Adrenal gland (tissue), 12 donors: Measurements from ENCODE around the gene BMP8A. TPM values are rescaled to one million over a fixed set of nuclear protein-coding genes. Genes with fewer than 3 reads are reported as not detected.
"Not testable (repeated sequence)": the region's sequence is repeated elsewhere in the genome, so short reads cannot be mapped to it uniquely, and the experiment has no call there.

Experiments used
- DNase-seq, 7 donors: peaks; one replicate each; pipeline ENCODE4 v3.0.0-alpha.2; 2019 to 2020
- H3K27ac ChIP-seq, 5 donors: fragments of 200-600 bp; sonication (generic) in 4 of 5; 1 replicate in 3 of 5; 2 replicates in 2 of 5; pipeline versions ENCODE4 v1.5.1 to v1.8.0; 2016 to 2020; ENCODE audit warnings: mild to moderate bottlenecking in 1 of 5
- H3K27me3 ChIP-seq: fragments of 200-600 bp; 2 replicates; pipeline ENCODE4 v1.8.0; 2021
- H3K36me3 ChIP-seq, 2 donors: fragments of 200-600 bp; replicated peaks in 1 of 2; 1 replicate in 1 of 2; 2 replicates in 1 of 2; pipeline versions ENCODE4 v1.5.1 to v1.8.0; 2018 to 2022
- H3K4me1 ChIP-seq, 2 donors: fragments of 200-600 bp; replicated peaks in 1 of 2; 1 replicate in 1 of 2; 2 replicates in 1 of 2; pipeline versions ENCODE4 v1.5.1 to v1.8.0; 2018 to 2021
- H3K4me3 ChIP-seq, 4 donors: fragments of 200-600 bp; sonication (generic) in 3 of 4; one replicate each; pipeline ENCODE4 v1.5.1; 2016 to 2018
- H3K9me3 ChIP-seq, 3 donors: fragments of 200-600 bp; sonication (generic) in 1 of 3; replicated peaks in 1 of 3; 1 replicate in 2 of 3; 2 replicates in 1 of 3; pipeline versions ENCODE4 v1.5.1 to v1.8.0; 2016 to 2021
- POLR2A ChIP-seq, 2 donors: fragments of 450-650 bp; IDR thresholded peaks; one replicate each; pipeline ENCODE4 v1.6.1; 2017; ENCODE audit warnings: antibody characterized with exemption in 2 of 2, mild to moderate bottlenecking in 2 of 2, moderate library complexity in 1 of 2
- WGBS, 4 donors: extraction: QIAGEN DNeasy Blood & Tissue Kit in 2 of 4; methylation state at CpG; one replicate each; pipeline versions ENCODE4 v1.1.5 to v1.1.7; 2013 to 2017; 5-methylcytosine and 5-hydroxymethylcytosine counted together
- intact Hi-C, 2 donors: fragments of 100-400 bp; cut with DNase I; formaldehyde crosslinking; loops; one replicate each; pipeline versions ENCODE4 v1.14.1 to v1.15.0; 2022 to 2023
- polyA plus RNA-seq, 3 donors: library from polyadenylated mRNA; stranded (reverse); fragments of 200-250 nt in 2 of 3; fragments of 350-450 nt in 1 of 3; fragmentation: Illumina TruSeq in 1 of 3; extraction: RNeasy Lipid Tissue Mini Kit (QIAGEN cat#74804) in 1 of 3; gene quantifications; one replicate each; pipeline ENCODE4 v1.2.3, GENCODE V29; 2013 to 2014
- total RNA-seq, 9 donors: library from RNA; depleted of rRNA in 4 of 9; stranded (reverse); fragments of >200 nt in 4 of 9; fragments of 120-200 nt in 1 of 9; fragmentation: NEBNext Ultra II Directional in 1 of 9; extraction: Animal tissue kit (Norgen Biotek cat#: 25700) in 1 of 9; gene quantifications; one replicate each; pipeline versions ENCODE4 v1.1.0 to v1.2.4, GENCODE V29; 2013 to 2023
- TF ChIP-seq, protein P1 (sequence below), 6 experiments: fragments of 450-650 bp in 4 of 6; fragments of 200-600 bp in 2 of 6; sonication (generic) in 1 of 6; IDR thresholded peaks; 1 replicate in 5 of 6; 2 replicates in 1 of 6; pipeline versions ENCODE4 v1.5.1 to v1.8.0; 2016 to 2021; ENCODE audit warnings: antibody characterized with exemption in 6 of 6, mild to moderate bottlenecking in 2 of 6, moderate library complexity in 1 of 6
- donor health status: healthy with polysubstance abuse.
- donor health status: Bipolar disorder and iron deficiency.
- donor health status: DM: yes; HTN: yes; CAD: no.
- donor health status: DM: no; HTN: no; CAD: no.
- donor health status: DM: no; HTN: no; CAD: no.
- donor health status: DM: yes; HTN: yes; CAD: no.

BMP8A gene
- total and polyA plus RNA-seq, 12 donors, result 0.09 to 1.7 (median 0.55) TPM; not detected in 1

DNA sequence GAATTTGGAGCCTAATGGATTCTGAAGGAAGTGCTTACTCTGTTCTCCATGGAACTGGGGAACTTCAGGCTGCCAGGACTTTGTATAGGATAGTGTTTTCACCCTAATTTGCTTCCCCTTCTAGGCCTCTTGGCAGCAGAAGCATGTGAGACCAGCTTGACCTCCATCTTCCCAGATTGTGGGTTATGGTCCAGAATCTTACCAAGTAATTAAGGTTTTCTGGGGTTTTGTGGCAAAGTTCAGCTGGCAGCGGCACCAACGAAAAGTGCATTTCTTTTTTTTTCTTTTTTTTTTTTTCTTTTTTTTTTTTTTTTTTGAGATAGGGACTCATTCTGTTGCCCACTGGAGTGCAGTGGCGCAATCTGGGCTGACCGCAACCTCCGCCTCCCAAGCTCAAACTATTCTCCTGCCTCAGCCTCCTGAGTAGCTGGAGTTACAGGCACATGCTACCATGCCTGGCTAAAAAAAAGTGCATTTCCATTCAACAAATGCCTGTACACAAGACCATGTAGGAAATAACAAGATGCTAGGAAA lies 3.4 kb upstream of the BMP8A start:
- no peak overlapping the region for H3K27ac ChIP-seq
- H3K27me3 ChIP-seq, result no peaks in the 10 kb centered on the region
- peaks cover 6 to 12% of the 10 kb centered on the region in 2 donors for H3K4me1 ChIP-seq
- no peak overlapping the region for H3K4me3 ChIP-seq
- 90 to 98% (median 92%) methylated on average over 5 of the region's 5 CpGs for WGBS, 4 donors
- H3K9me3 ChIP-seq, result no peaks in the 10 kb centered on the region
- TF ChIP-seq, protein P1, sequence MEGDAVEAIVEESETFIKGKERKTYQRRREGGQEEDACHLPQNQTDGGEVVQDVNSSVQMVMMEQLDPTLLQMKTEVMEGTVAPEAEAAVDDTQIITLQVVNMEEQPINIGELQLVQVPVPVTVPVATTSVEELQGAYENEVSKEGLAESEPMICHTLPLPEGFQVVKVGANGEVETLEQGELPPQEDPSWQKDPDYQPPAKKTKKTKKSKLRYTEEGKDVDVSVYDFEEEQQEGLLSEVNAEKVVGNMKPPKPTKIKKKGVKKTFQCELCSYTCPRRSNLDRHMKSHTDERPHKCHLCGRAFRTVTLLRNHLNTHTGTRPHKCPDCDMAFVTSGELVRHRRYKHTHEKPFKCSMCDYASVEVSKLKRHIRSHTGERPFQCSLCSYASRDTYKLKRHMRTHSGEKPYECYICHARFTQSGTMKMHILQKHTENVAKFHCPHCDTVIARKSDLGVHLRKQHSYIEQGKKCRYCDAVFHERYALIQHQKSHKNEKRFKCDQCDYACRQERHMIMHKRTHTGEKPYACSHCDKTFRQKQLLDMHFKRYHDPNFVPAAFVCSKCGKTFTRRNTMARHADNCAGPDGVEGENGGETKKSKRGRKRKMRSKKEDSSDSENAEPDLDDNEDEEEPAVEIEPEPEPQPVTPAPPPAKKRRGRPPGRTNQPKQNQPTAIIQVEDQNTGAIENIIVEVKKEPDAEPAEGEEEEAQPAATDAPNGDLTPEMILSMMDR (IDR thresholded peaks at IDR 0.05), result no peak
- no peak for TF ChIP-seq POLR2A (IDR thresholded peaks at IDR 0.05)
- no peak for DNase-seq
- H3K36me3 ChIP-seq, result peaks cover 0 to 32% of the 10 kb centered on the region in 2 donors
- intact Hi-C loops, result no loop called here

DNA sequence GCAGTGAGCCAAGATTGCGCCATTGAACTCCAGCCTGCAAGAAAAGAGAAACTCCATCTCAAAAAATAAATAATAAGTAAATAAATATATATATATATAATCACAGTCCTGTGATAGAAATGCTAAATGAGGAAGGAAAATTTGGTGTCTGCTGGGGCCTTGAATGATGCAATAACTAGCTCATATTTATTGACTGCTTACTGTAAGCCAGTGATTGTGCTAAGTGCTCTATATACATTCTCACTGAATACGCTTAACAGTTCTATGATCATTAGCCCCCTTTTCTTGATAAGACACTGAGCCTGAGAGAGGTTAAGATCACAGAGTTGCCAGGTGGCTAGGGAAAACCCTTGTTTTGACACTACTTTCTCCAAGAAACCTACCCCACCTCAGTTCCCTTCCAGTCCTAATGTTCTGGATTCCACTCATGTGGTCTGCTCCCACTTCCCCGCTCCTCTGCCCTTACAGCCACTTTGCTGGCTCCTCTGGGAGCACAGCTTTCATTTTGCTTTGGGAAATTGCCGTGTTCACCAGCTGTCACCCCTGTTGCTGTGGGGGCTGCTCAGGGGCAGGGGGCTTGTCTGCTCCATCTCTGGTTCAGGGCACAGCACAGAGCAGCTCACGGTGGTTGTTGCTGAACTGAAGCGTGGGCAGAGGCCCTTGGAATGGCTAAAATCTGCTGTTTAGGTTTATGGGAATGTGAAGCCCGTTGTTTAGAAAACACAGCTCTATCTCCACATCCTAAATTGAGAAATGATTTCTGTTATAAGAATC lies 2.5 kb upstream of the BMP8A start:
- Histone ChIP-seq H3K9me3 (no peaks in the 10 kb centered on the region), H3K4me3 (no peak overlapping the region), H3K27me3 (no peaks in the 10 kb centered on the region), H3K36me3 (peaks cover 0 to 32% of the 10 kb centered on the region in 2 donors), H3K27ac (no peak overlapping the region), H3K4me1 (peaks cover 6 to 12% of the 10 kb centered on the region in 2 donors)
- intact Hi-C loops, result no loop called here
- 64 to 82% (median 66%) methylated on average over 7 of the region's 7 CpGs for WGBS, 4 donors
- peak in 2 of 7 donors; percentile 10 to 46 for DNase-seq
- no peak for TF ChIP-seq POLR2A (IDR thresholded peaks at IDR 0.05)
- TF ChIP-seq, protein P1 (IDR thresholded peaks at IDR 0.05), result no peak

DNA sequence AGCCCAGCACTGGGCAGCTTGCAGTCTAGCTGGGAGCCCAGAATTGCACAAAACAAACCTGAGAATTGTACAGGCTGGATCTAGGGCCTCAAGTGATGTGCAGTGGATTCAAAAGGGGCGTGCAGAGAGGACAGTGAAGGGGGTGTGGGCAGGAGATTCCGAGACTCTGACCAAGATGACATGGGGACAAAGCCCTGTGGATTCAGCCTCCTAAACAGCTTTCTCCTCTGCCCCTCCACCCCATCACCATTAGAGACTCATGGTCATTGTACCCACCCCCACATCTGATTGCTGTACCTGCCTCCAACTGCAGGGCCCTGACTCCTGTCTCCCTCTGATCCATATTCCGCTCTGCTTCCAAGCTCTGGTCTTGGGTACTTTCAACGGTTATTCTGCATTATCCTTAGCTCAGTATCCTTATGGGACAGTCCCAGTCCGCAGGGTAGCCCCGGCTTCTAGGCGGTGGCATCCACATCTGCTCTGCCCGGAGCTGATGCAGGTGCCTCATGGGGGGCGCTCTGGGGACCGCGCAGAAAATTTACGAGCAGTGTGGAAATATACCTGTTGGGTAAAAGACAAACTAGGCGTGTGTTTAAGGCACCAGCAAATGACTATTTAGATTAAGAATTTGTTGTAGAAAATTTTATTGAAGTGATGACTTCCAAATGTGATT lies 1.7 kb upstream of the BMP8A start:
- peak in 1 of 7 donors; percentile 47 for DNase-seq
- 64 to 68% (median 64%) methylated on average over 13 of the region's 13 CpGs for WGBS, 4 donors
- Histone ChIP-seq H3K9me3 (no peaks in the 10 kb centered on the region), H3K4me3 (no peak overlapping the region), H3K27ac (no peak overlapping the region), H3K4me1 (peaks cover 6 to 12% of the 10 kb centered on the region in 2 donors), H3K36me3 (peaks cover 0 to 25% of the 10 kb centered on the region in 2 donors), H3K27me3 (no peaks in the 10 kb centered on the region)
- TF ChIP-seq POLR2A (IDR thresholded peaks at IDR 0.05), result no peak
- TF ChIP-seq, protein P1 (IDR thresholded peaks at IDR 0.05), result no peak
- intact Hi-C loops, result no loop called here

DNA sequence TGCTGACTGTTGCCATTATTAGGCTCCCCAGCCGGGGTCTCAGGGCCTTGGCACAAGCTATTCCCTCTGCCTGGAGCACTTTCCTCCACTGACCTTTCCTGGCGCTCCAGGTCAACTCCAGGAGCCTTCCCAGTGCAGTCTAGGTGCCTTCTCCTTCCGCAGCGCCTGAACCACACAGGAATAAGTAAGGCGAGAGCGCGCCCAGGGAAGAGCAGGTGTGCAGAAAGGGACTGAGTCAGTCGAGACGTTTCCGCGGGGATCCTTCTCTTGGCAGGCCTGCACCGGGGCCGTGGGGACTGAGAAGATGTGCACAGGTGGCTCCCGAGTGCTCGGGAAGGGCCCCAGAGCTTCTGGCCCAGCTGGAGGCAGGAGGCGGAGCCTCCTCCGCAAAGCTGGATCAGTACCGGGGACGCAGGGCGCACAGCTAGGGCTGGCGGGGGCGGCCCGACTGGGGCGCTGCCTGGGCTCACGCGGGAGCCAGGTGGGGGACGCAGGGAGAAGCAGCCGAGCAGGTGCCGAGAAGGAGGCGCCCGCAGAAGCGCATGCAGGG lies 765 bp upstream of the BMP8A start:
- DNase-seq, result peak in 2 of 7 donors; percentile 22 to 54
- no peak for TF ChIP-seq POLR2A (IDR thresholded peaks at IDR 0.05)
- TF ChIP-seq, protein P1 (IDR thresholded peaks at IDR 0.05), result no peak
- Histone ChIP-seq H3K36me3 (peaks cover 0 to 16% of the 10 kb centered on the region in 2 donors), H3K27ac (no peak overlapping the region), H3K4me3 (peak overlapping the region in 1 of 4 donors; percentile 61), H3K27me3 (no peaks in the 10 kb centered on the region), H3K9me3 (no peaks in the 10 kb centered on the region), H3K4me1 (peaks cover 6 to 12% of the 10 kb centered on the region in 2 donors)
- intact Hi-C loops, result no loop called here
- WGBS, 4 donors, result 11 to 24% (median 16%) methylated on average over 16 to 32 of the region's 32 CpGs

DNA sequence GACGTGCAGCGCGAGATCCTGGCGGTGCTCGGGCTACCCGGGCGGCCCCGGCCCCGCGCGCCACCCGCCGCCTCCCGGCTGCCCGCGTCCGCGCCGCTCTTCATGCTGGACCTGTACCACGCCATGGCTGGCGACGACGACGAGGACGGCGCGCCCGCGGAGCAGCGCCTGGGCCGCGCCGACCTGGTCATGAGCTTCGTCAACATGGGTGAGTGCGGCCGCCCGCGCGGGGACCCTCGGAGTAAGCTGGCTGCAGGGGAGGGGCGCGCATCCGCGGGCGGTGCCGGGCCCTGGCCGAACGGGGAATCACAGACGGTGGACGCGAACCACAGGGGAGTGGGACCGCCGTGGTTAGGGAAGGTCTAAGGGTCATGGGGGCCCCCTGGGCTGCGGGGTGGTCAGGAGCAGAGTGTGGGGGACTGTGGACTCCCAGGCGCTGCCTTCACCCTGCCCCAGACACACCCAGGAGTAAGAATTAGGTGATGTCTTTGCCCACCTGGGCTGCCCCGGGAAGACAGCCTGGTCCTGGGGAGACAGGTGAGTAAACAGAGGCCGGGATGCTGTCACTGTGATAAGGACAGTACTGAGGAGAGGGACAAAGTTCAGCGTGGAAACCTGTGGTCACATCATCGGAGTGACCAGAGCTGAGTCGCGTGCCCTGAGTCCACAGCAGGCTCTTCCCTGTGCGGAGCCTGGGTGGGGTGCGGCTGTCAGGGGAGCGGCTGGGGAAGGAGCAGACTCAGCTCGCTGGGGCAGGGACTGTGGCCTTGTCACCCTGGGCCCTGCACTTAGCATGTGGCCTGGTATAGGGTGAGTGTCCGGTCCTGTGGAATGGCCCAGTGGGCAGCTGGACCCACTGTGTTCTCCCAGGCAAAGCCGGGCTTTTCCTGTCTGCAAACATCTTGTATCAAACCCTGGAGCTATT lies 944 bp downstream of the BMP8A start:
- H3K27ac ChIP-seq, H3K36me3 ChIP-seq, H3K27me3 ChIP-seq, H3K9me3 ChIP-seq, intact Hi-C loops: not testable (repeated sequence)
- 21 to 57% (median 28%) methylated on average over 14 to 66 of the region's 67 CpGs for WGBS, 4 donors
- Histone ChIP-seq H3K4me3 (peak overlapping the region in 1 of 4 donors; percentile 61), H3K4me1 (peaks cover 6 to 12% of the 10 kb centered on the region in 2 donors)
- peak in 1 of 7 donors; percentile 47 for DNase-seq
